ENCODE measurements around the gene COA7. TPM values are rescaled to one million over a fixed set of nuclear protein-coding genes. Genes with fewer than 3 reads are reported as not detected.

Gene COA7
- total RNA-seq, 4 donors from 2014 or later, result 7.2 to 17.5 (median 8.9) TPM

DNA sequence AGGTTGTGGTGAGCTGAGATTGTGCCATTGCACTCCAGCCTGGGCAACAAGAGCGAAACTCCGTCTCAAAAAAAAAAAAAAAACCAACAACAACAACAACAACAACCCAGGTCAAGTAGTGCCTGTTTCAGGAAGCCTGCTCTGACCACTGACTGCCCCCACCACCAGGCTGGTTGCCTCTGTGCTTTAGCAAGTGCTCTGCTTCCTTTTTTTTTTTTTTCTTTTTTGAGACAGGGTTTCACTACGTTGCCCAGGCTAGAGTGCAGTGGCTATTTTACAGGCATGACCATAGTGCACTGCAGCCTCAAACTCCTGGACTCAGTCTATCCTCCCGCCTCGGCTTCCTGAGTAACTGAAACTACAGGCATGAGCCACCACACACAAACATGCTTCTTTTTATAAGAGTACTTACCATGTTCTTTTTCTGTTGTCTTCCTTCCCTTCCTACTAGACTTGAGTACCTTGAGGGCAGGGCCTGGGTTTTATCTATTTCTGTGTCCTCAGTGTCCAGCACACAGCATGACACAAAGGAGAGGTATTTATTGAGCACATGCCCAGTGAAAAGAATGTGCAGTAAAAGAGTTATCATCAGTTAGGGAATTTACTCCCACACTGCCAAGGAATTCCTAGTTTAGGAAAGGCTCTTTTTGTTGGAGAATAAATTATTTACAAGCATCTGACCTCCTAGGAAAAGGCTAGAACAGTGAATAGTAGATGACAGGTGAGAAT, 9.9 kb upstream of the COA7 start:
- DNase-seq (ENCODE audit: low spot score in 2 of 2), result peak in 1 of 2 donors; percentile 37
- WGBS, 2 donors, result 77 to 87% methylated on average over 5 of the region's 5 CpGs
- no peak for TF ChIP-seq POLR2A (IDR thresholded peaks at IDR 0.05)
- TF ChIP-seq, protein P1, sequence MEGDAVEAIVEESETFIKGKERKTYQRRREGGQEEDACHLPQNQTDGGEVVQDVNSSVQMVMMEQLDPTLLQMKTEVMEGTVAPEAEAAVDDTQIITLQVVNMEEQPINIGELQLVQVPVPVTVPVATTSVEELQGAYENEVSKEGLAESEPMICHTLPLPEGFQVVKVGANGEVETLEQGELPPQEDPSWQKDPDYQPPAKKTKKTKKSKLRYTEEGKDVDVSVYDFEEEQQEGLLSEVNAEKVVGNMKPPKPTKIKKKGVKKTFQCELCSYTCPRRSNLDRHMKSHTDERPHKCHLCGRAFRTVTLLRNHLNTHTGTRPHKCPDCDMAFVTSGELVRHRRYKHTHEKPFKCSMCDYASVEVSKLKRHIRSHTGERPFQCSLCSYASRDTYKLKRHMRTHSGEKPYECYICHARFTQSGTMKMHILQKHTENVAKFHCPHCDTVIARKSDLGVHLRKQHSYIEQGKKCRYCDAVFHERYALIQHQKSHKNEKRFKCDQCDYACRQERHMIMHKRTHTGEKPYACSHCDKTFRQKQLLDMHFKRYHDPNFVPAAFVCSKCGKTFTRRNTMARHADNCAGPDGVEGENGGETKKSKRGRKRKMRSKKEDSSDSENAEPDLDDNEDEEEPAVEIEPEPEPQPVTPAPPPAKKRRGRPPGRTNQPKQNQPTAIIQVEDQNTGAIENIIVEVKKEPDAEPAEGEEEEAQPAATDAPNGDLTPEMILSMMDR (IDR thresholded peaks at IDR 0.05), result no peak
- H3K4me3 ChIP-seq (ENCODE audit: low read depth, poor library complexity, severe bottlenecking), result no peak overlapping the region
- intact Hi-C loops (cut with DNase I; ENCODE audit: low total_unique reads), result no loop called here

DNA sequence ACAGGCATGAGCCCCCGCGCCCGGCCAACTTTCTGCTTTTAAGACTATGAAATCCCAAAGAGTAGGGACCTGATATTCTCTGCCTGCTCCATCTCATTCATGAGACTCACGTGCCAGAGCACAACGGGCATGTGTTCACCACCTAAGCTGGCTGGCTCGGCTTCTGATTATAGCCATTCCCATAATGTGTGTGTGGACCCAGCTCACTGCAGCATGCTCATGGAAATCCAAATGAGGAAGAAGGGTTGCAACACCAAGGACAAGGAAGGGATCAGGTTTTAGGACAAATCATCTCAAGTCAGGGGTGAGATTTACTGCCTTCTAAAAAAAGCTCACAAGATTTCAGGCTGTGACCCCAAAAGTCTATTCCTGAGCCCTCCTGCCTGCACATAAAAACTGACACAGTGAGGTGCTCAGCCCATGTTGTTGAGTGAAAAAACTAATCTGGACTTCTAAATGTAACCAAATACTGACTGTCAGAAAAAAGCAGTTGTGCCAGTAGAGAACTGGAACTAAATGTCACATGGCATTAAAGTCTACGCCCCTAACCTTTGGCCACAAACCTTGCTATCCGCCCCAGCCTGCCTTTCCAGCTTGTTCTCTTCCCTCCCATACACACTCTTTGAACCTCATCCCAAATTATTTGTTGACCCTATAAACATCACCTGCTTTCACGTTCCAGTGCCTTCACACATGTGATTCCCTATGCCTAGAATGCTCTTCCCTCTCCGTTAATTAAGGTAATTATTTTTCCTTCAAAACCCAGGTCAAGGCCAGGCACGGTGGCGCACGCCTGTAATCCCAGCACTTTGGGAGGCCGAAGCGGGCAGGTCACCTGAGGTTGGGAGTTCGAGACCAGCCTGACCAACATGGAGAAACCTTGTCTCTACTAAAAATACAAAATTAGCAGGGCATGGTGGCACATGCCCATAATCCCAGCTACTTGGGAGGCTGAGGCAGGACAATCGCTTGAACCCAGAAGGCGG, 9.1 kb upstream of the COA7 start:
- TF ChIP-seq, protein P1 (IDR thresholded peaks at IDR 0.05), result no peak
- no peak for TF ChIP-seq POLR2A (IDR thresholded peaks at IDR 0.05)
- DNase-seq (ENCODE audit: low spot score in 2 of 2), result peak in 1 of 2 donors; percentile 79
- 84 to 90% methylated on average over 18 of the region's 18 CpGs for WGBS, 2 donors
- intact Hi-C loops (cut with DNase I; ENCODE audit: low total_unique reads), result no loop called here
- H3K4me3 ChIP-seq (ENCODE audit: low read depth, poor library complexity, severe bottlenecking), result no peak overlapping the region

DNA sequence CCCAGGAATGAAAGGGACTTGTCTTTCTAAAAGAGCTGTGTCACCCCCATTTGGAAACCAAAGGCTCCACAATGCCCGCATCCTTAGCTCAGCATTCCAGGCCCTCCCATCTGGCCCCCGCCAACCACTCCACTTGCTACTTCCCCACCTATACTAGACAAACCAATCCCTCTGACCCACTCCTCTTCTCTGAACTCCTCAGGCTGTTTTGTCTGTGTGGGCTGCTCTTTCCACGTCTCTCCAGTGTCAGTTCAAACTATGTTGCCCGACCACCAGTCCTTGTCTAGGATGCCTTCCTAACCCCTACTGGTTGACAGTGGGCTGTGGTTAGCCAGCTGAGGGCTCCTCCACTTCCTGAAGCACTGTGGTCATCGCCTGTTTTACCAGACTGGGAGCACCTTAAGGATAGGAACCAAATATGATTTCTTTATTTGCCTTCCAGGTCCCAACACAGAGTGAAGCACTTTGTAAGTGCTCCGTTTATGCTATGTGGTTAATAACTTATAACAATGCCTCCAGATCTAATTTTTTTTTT, 8.1 kb upstream of the COA7 start:
- DNase-seq (ENCODE audit: low spot score in 2 of 2), result peak in 1 of 2 donors; percentile 65
- no peak overlapping the region for H3K4me3 ChIP-seq (ENCODE audit: low read depth, poor library complexity, severe bottlenecking)
- WGBS, 2 donors, result 72 to 76% methylated on average over 5 to 6 of the region's 6 CpGs
- TF ChIP-seq, protein P1 (IDR thresholded peaks at IDR 0.05), result no peak
- no peak for TF ChIP-seq POLR2A (IDR thresholded peaks at IDR 0.05)
- intact Hi-C loops (cut with DNase I; ENCODE audit: low total_unique reads), result no loop called here

GRCh38 chr1:52702886-52703787, 5.0 kb upstream of the COA7 start:
- WGBS, 2 donors, result 10 to 11% methylated on average over 29 to 35 of the region's 35 CpGs
- TF ChIP-seq, protein P1 (IDR thresholded peaks at IDR 0.05), result no peak
- no peak for TF ChIP-seq POLR2A (IDR thresholded peaks at IDR 0.05)
- peak; percentile 89 to 98 for DNase-seq (ENCODE audit: low spot score in 2 of 2)
- peak overlapping the region; percentile 25 for H3K4me3 ChIP-seq (ENCODE audit: low read depth, poor library complexity, severe bottlenecking)
- intact Hi-C loops (cut with DNase I; ENCODE audit: low total_unique reads), result no loop called here

DNA sequence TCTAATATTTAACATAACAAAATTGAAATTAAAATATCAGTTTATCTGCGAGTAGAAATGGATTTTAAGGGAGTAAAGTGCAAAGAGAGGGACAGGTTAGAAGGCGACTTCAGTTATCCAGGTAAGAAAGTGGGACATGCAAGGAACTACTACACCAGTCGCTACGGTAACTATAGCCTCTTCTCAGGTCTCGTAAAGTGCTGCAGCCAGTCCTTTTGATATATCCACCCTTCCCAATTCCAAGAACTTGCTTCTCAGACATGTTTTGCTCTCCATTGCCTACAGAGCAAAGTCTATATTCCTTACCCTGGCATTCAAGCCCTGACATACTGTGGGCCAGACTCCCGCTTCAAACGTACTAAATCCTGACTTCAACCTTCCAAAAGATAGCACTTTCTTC, 2.5 kb downstream of the COA7 start:
- WGBS, 2 donors, result 92 to 94% methylated on average over 7 of the region's 7 CpGs
- DNase-seq (ENCODE audit: low spot score in 2 of 2), result no peak
- H3K4me3 ChIP-seq (ENCODE audit: low read depth, poor library complexity, severe bottlenecking), result no peak overlapping the region
- intact Hi-C loops (cut with DNase I; ENCODE audit: low total_unique reads), result no loop called here
- TF ChIP-seq, protein P1 (IDR thresholded peaks at IDR 0.05), result no peak
- TF ChIP-seq POLR2A (IDR thresholded peaks at IDR 0.05), result no peak
